BJ (cell line): ENCODE data around the gene PRIM2. TPM values are rescaled to one million over a fixed set of nuclear protein-coding genes. Genes with fewer than 3 reads are reported as not detected.
"Not testable (repeated sequence)": the region's sequence is repeated elsewhere in the genome, so short reads cannot be mapped to it uniquely, and the experiment has no call there.

ENCODE experiments used
- CTCF ChIA-PET: fragments of 350-600 bp; formaldehyde crosslinking; extraction: SDS; loops from one replicate; lab custom pipeline; 2021; ENCODE audit warnings: antibody characterized with exemption, inconsistent platforms; lab: Yijun Ruan, JAX
- POLR2A ChIA-PET: fragments of 300-600 bp; sonication (Branson Sonifier 250); formaldehyde crosslinking; extraction: SDS; loops from one replicate; lab custom pipeline; 2021; ENCODE audit warnings: antibody characterized with exemption; lab: Charles Lee
- DNase-seq: peaks from one replicate; pipeline ENCODE4 v3.0.0-alpha.2; 2011; ENCODE audit warnings: low read depth
- H3K27me3 ChIP-seq: 2 replicates; pipeline ENCODE4 v1.6.0; 2011; ENCODE audit warnings: low read length; ENCODE audit not compliant: control insufficient read depth, insufficient read depth
- H3K36me3 ChIP-seq: 2 replicates; pipeline ENCODE4 v1.5.1; 2011; ENCODE audit warnings: low read length; ENCODE audit not compliant: control insufficient read depth, insufficient read depth
- H3K4me3 ChIP-seq: 2 replicates; pipeline ENCODE4 v1.5.1; 2011; ENCODE audit warnings: low read depth, mild to moderate bottlenecking, control low read depth, low read length
- polyA plus RNA-seq: library from polyadenylated mRNA; depleted of rRNA; stranded (reverse); fragments of >200 nt; gene quantifications from 2 replicates; pipeline ENCODE4 v1.2.3, GENCODE V29; 2011

The PRIM2 gene
- polyA plus RNA-seq, 1 experiment = 12.5 TPM

- H3K4me3 ChIP-seq, POLR2A ChIA-PET, H3K36me3 ChIP-seq, H3K27me3 ChIP-seq, CTCF ChIA-PET: not testable (repeated sequence)
- DNase-seq = peak; percentile 4
These were observed 44.9 kb downstream of the PRIM2 start for GRCh38 chr6:57362340-57362739.

- CTCF ChIA-PET, H3K27me3 ChIP-seq, POLR2A ChIA-PET, DNase-seq, H3K4me3 ChIP-seq, H3K36me3 ChIP-seq: not testable (repeated sequence)
These were observed 47.7 kb downstream of the PRIM2 start for GRCh38 chr6:57365076-57365583.

DNA sequence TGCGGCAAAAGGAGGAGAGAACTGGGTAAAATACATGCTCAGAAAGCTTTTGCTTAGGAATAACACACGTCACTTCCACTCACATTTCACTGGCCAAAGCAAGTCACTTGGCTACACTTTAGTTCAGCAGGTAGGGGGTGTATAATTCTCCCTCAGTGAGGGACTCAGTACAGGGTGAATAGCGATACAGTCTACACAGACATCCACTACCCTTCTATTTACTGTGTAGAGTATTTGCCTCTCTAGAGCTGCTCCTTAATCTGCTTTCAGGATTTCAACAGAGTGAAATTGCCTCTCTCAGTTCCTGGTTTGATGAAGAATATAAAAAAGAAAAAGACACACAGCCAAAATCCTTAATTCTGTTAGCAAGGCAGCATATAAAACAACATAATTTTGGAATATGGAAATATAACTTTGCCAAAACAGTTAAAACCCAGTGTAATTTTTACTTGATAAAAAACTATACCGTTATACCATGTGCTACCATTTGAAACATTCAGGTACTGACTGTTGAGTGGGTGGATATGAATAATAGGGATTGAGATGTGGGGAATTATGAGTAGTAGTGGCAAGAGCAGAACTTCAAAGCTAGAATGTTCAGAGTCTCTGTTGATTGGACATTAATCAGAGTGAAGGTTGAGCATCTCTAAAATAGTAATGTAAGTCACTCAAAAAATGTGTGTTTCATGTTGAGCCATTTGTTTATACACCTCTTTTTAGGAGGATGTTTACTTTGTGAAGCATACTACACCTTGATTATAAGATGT lies 51.7 kb downstream of the PRIM2 start:
- H3K4me3 ChIP-seq, CTCF ChIA-PET, DNase-seq, H3K36me3 ChIP-seq, H3K27me3 ChIP-seq, POLR2A ChIA-PET: not testable (repeated sequence)

- H3K4me3 ChIP-seq, H3K36me3 ChIP-seq, H3K27me3 ChIP-seq, POLR2A ChIA-PET, DNase-seq: not testable (repeated sequence)
- CTCF ChIA-PET = interaction anchor here (1.0 kb wide), 1 partner anchor 16 kb away, joined by 3 read pairs; no protein-coding TSS in a partner anchor
These were observed 54.3 kb downstream of the PRIM2 start for GRCh38 chr6:57371779-57372178.

DNA sequence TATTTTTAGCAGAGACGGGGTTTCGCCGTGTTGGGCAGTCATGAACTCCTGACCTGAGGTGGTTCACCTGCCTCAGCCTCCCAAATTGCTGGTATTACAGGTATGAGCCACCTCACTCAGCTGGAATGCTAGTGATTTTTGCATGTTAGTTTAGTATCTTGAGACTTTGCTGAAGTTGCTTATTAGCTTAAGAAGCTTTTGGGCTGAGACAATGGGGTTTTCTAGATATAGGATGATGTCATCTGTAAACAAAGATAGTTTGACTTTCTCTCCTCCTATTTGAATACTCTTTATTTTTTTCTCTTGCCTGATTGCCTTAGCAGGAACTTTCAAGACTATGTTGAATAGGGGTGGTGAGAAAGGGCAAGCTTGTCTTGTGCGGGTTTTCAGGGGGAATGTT lies 57.3 kb downstream of the PRIM2 start:
- DNase-seq, CTCF ChIA-PET, POLR2A ChIA-PET, H3K4me3 ChIP-seq, H3K36me3 ChIP-seq, H3K27me3 ChIP-seq: not testable (repeated sequence)

- H3K4me3 ChIP-seq, H3K36me3 ChIP-seq, POLR2A ChIA-PET, CTCF ChIA-PET, H3K27me3 ChIP-seq, DNase-seq: not testable (repeated sequence)
These were observed 58.7 kb downstream of the PRIM2 start for GRCh38 chr6:57376083-57376482.

DNA sequence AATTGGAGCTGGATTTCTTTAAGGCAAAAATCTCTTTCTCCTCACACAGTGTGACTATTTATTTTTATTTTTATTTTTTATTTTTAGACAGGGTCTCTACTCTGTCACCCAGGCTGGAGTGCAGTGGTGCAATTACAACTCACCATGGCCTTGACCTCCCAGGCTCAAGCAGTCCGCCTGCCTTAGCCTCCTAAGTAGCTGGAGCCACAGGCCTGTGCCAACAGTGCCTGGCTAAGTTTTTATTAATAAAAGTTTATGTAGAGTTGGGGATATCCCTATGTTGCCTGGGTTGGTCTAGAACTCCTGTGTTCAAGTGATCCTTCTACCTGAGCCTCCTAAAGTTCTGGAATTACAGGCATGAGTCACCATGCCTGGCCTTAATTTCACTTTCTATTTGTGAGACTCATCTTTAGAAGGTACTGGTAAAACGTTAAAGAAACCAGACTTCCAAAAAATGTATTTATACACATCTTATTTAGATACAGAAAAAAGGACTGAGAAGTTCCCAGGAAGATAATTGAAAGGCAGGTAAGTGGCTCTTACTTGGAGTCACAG lies 71.7 kb downstream of the PRIM2 start:
- POLR2A ChIA-PET, H3K4me3 ChIP-seq, DNase-seq, H3K27me3 ChIP-seq, H3K36me3 ChIP-seq, CTCF ChIA-PET: not testable (repeated sequence)

DNA sequence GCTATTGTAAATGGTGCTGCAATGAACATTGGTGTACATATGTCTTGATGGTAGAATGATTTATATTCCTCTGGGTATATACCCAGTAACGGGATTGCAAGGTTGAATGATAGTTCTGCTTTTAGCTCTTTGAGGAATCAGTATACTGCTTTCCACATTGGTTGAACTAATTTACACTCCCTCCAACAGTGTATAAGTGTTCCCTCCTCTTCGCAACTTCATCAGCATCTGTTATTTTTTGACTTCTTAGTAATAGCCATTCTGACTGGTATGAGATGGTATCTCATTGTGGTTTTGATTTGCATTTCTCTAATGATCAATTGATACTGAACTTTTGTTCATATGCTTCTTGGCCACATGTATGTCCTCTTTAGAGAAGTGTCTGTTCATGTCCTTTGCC lies 73.4 kb downstream of the PRIM2 start:
- DNase-seq, H3K4me3 ChIP-seq, CTCF ChIA-PET, H3K36me3 ChIP-seq, H3K27me3 ChIP-seq, POLR2A ChIA-PET: not testable (repeated sequence)

DNA sequence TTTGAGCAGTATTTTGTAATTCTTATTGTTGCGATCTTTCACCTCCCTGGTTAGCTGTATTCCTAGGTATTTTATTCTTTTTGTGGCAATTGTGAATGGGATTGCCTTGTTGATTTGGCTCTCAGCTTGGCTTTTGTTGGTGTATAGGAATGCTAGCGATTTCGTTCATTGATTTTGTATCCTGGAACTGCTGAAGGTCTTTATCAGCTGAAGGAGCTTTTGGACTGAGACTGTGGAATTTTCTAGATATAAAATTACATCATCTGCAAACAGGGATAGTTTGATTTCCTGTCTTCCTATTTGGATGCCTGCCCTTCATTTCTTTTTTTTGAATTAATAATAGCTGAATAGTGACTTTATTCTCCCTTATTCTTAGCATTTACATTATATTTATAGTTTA lies 74.6 kb downstream of the PRIM2 start:
- H3K27me3 ChIP-seq, H3K4me3 ChIP-seq, H3K36me3 ChIP-seq, POLR2A ChIA-PET, CTCF ChIA-PET, DNase-seq: not testable (repeated sequence)

DNA sequence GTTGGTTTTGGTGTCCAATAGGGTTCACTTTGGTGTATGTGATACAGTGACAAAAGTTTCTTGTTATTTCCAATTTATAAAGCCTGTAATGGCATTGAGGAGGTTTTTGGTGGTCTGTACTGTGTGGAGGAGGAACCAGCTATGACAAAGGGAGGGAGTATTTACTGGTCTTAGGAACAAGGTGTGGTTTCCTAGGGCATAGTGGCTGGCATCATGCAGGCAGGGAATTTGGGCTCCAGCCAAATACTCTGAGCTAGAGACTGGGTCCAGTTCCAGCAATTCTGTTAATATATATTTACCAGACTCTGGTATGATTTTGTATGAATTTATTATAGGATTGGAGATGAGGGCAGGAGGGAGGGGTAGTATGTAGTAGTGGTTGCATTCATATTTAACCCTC lies 101.9 kb downstream of the PRIM2 start:
- H3K36me3 ChIP-seq, H3K27me3 ChIP-seq, CTCF ChIA-PET, POLR2A ChIA-PET, H3K4me3 ChIP-seq, DNase-seq: not testable (repeated sequence)
